Activated CD4-positive, alpha-beta T cell treated with anti-CD3 and anti-CD28 coated beads for 1 hour (primary cell): ENCODE results near the gene PLPP7.
"Not testable (repeated sequence)": the region's sequence is repeated elsewhere in the genome, so short reads cannot be mapped to it uniquely, and the experiment has no call there.

Experiments used
- DNase-seq: peaks from one replicate; pipeline ENCODE4 v3.0.0-alpha.2; 2020

Gene PLPP7

DNA sequence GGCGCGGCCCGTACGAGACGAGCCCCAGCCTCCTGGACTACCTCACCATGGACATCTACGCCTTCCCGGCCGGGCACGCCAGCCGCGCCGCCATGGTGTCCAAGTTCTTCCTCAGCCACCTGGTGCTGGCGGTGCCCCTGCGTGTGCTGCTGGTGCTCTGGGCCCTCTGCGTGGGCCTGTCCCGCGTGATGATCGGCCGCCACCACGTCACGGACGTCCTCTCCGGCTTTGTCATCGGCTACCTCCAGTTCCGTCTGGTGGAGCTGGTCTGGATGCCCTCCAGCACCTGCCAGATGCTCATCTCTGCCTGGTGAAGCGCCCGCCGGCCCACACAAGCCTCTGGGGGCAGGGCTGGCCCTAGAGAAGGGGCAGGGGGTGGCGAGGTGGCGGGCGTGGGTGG, 18.5 kb downstream of the PLPP7 start:
- no peak for DNase-seq

DNA sequence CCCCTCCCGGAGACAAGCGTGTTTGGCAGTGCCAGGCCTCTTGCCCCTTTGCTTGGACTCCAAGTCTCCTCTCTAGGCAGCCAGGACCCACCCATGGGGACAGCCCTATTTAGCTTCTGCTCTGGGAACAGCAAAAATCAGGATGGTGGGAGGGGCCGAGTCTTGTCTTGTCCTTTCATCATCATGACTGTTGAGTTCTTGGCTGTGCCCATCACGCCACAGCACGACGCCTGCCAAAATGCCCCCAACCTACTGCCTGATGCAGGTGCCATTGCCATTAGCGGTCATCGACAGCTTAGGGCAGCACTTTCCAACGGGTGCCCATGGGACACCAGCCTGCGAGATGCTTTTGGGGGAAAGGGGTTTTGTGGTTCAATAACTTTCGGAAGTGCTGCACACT, 18.9 kb downstream of the PLPP7 start:
- no peak for DNase-seq

DNA sequence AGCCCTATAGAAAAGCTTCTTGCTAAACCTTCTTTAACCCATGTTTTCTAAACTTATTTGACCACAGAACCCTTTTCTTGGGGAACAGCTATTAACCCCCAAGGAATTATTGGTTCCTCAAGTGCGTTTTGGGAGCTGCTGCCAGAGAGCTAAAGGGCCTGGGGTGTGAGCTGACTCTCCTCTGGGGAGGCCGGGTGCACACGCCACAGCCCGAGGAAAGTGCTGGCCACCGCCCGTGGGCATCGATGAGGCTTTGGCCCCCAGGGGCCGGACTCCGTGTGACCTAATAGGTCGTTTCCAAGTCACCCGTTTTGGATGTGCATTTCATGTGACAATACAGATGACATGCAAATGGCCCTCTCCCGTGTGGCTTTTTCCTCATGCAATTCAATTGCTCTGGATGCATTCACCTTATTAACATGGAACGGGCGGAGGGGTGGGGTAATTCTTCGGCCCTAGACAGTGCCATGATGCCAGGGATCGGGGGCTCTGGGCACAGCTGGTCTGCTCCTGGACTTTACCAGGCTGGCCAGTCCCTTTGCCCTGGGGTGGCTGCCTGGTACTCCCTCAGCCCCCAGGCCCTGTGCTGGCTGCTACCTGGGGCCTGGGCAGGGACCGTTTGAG, 19.5 kb downstream of the PLPP7 start:
- no peak for DNase-seq

DNA sequence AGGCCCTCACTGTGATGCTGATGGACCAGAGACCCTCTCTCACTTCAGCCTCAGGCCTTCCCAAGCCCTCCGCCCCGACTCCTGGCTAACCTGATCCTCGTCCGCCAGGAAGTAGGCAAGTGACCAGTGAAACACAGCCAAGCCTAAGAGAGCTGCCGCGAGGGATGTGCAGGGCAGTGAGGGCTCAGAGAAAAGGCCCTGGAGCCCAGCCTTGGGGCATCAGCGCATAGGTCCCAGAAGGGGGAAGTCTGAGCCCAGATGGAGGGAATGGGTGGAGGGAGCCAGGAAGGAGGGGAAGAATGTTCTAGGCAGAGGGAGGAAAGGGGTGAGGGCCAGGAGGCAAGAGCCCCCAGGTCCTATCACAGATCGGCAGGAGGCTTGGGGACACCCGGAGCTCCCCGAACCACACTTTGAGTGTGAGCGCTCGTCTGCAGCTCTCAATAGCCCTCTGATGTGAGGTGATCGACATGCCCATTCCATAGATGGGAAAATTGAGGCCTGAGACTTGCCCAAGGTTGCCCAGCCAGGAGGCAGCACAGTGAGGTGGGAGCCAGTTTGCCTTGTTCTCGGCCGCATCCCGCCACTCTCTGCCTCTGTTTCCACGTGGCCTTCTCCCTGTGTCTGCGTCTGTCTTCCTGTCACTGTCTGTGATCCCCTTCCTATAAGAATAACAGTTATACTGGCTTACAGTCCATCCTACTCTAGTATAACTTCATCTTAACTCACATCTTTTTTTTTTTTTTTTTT, 20.2 kb downstream of the PLPP7 start:
- no peak for DNase-seq

DNA sequence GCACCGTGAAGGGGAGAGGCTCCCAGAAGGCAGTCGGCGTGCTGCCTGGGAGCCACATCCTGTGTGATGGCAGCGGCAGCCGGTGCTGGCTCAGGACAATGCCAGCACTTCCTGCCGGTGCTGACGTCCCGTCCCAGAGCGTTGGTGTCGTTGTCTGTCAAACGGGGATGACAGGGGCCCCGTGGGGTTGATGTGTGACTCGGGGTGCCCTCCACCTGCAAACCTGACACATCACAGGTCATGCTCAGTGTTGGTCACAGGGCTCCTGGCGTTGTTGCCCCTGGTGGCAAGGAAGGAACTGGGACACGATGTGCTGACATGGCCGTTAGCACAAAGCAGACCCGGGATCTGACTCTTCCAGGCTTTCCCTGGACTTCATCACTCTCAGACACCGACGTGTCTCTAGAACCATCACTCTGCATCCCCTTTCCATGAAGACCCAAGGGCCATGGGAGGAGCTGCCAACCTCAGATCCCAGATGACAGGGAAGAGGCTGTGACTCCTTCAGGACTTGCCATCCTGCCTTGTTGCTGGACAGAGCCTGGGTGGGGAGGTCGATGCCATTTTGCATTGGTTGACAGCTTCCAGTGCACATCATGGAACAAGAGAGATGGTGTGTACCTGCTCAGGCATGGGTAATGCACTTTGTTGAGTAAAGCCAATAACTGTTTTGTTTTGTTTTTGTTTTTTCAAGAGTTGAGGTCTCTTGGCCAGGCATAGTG, 21.5 kb downstream of the PLPP7 start:
- DNase-seq, result peak; percentile 28

DNA sequence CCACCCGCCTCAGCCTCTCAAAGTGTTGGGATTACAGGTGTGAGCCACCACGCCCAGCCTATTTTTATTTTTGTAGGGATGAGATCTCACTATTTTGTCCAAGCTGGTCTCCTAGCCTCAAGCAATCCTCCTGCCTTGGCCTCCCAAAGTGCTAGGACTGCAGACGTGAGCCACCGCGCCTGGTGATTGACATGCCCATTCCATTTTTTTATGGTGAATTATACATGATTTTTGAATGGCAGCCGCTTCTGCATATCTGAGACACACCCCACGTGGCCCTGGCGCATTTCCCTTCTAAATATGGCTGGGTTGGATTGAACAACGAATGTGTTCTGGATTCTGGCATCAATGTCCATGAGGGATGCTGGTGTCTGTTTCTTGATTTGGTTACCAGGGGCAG, 22.7 kb downstream of the PLPP7 start:
- DNase-seq, result no peak

DNA sequence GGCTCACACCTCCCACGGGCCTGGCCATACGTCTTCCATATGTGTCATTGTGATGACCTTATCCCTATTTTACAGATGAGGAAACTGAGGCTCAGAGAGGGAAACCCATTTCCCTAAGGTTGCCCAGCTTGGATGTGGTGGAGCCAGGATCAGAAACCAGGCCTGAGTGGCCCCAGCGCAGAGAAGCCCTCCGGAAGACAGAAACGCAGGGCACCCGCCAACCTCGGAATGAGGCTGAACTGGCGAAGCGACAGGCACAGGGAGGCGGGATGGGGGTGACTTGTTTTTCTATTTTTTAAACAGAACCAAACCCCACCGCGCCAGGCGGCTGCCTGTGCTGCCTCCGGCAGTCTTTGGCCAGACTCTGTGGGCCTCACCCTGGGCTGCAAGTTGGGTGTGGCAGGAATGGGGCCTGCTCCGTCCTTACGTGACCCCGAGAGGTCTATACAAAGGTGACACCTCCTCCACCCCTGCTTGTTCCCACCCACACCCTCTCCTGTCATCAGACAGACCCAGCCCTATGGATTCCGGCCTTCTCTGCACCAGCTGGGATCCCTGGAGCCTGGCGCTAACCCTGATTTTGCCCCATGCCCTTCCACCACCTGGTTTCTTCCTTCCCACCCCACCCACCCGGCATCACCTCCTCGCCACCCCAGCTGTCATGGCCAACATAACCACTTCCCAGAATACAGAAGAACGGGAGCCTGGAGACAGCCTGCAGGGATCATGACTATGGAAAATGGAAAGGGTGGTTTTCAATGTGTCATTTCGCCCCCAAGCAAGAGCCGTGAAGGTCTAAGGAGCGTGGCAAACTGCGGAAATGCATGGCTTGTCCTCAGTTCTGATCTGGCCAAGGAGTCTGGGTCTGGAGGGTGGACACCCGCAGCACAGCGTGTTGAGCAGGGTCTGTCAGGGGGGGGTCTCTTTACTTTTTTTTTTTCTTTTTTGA, 23.6 kb downstream of the PLPP7 start:
- no peak for DNase-seq

DNA sequence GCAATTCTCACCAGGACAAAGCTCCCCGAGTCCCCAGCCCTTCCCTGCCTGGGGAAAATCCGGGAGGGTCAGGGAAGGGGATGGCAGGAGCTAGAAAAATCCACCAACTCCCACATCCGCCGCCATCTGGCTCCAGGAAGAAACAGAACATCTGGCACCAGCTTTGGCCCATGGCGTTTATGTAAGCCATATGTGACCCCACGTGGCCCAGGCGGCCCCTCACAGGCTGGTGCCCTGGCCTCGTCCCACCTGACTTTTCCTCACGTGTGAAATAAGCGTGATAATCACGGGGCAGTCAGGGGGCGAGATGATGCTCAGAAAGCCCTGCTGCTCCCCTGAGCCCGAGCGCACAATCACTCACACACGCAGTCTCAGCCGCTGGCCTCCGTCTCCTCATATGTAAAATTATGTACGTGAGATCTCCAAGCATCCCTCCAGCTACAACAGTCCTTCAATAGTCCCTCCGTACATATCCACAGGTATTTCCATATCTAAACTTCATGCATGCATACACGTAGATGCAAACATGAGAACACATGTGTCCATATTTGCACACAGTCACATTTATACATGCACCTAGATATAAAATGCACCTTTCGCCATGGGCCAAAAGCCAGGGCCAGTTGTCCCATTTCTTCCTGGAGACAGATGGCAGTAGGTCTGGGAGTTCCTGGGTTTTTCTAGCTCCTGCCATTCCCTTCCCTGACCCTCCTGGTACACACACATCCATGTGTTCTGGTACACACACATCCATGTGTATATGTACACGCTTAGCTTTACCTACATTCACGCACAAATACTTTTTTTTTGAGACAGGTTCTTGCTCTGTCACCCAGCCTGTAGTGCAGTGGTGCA, 28.9 kb downstream of the PLPP7 start:
- DNase-seq, result no peak

DNA sequence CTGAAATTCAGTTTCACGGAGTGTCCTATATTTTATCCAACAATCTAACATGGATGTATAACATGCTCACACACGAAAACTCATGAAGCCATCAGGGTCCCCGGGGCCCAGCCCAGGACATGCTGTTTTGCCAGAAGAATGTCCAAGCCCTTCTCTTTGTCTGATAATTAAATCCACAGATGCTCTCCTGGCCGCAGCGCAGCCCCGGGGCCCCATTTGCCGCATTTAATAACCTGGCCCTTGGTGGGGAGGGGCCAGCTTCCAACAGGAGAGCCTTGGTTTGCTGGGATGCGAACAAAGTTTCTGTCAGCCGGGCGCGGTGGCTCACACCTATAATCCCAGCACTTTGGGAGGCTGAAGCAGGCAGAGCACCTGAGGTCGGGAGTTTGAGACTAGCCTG, 30.0 kb downstream of the PLPP7 start:
- no peak for DNase-seq

DNA sequence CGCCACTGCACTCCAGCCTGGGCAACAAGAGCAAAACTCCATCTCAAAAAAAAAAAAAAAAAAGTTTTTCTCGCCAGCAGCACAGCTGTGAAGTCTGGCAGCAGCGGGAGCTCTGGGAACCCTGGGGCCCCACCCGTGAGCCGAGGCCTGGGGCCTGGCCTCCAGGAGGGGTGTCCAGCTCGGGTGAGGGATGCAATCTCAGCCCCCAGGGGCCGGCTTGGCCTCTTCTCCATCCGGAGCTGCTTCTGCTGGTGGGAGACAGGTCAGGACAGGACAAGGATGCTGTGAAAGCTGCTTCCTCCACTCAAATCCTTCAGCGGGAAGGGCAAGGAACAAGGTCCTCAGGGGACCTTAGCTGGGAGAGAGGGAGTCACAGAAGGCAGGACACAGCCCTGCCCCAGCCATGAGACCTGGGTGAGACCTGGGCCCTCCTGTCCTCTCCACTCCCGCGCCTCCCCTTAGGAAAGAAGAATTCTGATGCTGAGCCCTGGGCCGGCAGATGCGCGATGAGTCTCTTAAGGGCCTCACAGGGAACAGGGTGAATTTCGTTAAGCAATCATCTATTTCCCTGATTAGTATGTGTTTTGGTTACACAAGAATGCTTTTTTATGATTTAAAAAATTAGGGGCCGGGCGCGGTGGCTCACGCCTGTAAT, 30.6 kb downstream of the PLPP7 start:
- DNase-seq, result no peak

DNA sequence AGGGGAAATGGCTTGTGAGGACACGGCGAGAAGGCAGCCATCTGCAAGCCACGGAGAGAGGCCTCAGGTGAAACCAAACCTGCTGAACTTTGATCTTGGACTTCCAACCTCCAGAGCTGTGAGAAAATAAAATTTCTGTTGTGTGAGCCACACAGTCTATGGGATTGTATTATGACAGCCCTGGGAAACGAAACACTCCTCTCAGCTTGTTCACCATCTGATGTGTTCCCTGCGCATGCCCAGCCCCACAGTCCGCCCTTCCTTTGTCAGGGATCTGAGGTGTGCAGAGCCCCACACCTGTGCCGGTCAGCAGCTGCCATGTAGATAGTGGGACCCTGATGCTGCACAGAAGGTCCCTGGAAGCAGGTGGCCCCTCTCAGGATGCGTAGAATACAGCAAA, 34.1 kb downstream of the PLPP7 start:
- DNase-seq, result no peak

DNA sequence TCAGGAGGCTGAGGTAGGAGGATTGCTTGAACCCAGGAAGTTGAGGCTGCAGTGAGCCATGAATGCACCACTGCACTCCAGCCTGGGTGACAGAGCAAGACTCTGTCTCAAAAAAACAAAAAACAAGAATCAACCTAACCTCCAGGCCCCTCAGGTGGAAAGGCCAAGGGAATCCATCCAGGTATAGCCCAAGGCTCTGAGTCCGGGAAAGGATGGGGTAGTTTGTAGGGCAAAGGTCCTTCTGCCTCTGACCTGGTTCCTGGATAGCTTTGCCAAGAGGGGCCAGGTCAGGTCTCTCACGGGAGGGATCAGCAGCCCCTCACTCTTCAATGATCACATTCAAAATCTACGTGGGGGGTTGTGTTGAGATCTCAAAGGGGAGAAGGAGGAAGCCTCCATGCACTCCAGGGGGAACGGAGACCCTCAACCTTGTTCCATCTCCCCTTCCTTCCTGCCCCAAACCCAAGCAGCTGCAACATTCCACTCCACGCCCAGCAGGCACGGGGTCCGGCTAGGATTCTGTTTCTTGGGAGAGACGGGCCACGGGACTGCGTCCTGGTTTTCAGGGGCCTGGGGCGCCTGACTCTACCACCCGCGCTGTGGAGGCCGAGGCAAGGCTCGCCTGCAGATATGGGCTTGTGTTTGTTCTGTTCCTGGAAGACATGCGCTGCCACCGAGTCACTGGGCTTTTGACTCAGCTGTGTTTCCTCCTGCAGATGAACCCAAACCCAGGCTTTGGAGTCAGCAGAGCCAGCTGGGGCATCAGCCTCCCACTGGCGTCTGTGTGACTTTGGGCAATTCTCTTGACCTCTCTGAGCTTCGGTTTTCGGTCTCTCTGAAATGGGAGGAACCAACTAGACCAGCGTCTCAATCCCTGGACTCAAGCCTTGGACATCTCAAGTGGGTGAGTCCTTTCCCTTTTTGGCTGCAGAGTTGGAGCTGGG, 35.5 kb downstream of the PLPP7 start:
- no peak for DNase-seq

DNA sequence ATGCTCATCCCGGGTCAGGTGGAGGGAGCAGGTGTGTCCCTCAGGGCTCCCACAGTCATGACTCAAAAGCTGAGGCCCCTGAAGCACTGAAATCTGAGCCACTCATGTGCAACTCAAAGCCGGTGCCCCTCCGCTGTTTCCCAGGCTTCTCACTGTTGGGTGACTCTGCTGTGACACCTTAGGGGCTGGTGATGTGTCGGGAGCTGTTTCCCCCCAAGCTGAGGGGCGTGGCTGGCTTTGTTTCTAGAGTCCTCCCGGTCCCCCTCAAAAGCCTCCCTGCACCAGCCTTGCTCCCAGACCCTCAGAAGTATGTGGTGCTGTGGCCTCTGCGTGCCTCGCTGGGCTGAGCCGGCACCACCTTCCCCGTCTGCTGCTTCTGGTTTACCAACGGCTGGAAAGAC, 39.7 kb downstream of the PLPP7 start:
- DNase-seq, result no peak

DNA sequence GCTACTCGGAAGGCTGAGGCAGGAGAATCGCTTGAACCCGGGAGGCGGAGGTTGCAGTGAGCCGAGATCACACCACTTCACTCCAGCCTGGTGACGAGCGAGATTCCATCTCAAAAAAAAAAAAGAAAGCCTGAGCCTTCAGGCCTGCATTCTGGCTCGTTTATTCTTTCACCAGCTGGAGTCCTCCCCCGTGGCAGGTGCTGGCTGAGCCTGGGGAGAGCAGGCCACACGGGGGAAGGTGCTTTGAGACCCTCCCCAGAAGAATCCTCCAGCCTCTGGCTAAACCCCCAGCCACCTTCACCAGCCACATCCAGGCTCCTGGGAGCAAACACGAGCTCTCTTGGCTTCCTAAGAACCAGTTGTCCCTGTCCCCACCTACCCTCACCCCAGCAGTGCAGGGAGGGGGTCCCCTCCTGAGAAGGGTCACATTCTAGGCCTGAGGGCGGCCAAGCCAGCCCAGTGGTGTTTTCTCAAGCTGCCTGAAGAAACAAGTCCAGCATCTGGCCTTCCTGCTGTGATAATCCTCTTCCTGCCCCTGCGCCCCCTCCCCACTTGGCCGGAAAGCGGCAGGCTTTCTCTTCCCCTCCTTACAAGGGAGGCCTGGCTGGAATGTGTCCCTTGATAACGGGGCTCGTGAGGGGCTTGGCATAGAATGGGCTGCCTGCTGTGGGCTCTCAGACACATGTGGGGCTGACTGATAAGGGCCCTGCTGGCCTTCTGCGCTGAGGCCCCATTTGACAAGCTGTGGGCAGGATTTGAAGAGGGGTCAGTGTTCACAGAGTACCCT, 41.5 kb downstream of the PLPP7 start:
- DNase-seq, result no peak

DNA sequence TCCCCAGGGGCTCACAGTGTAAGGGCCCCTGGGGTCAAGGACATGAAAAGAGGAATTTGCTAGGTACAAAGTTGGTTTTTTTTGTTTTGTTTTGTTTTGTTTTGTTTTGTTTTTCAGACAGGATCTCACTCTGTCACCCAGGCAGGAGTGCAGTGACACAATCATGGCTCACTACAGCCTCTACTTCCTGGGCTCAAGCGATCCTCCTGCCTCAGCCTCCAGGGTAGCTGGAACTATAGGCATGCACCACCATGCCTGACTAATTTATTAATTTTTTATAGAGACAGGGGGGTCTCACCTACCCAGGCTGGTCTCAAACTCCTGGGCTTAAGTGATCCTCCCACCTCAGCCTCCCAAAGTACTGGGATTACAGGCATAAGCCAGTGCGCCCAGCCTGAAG, 42.5 kb downstream of the PLPP7 start:
- not testable (repeated sequence) for DNase-seq

DNA sequence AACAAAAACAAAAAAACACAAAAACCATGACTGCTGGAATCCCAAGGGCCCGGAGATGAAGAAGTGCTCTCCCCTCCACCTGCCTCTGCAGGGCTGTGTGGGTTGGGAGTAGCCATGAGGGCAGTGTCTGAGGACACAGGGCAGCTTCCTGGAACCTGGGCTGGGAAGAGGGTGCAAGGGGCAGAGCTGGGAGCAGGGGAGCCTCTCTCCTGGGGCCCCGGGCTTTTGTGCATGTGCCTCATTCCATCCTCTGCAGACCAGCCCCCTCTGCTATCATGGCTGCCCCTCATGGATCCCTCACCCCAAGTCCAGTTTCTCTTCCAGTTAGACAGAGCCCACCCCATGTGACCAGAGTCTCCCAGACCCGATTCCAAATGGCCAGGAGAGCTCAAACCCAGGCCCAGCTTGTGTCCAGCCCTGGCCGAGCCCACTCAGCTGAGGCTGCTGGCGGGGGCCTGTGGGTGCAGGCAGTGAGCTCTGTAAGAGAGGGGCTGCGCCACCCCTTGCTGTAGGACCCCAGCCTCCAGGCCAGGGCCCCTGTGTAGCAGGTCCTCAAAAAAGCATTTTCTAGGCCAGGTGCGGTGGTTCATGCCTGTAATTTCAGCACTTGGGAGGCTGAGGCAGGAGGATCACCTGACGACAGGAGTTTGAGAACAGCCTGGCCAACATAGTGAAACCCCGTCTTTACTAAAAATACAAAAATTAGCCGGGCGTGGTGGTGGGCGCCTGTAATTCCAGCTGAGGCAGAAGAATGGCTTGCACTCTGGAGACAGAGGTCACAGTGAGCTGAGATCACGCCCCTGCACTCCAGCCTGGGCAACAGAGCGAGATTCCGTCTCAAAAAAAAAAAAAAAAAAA, 44.5 kb downstream of the PLPP7 start:
- DNase-seq, result no peak

DNA sequence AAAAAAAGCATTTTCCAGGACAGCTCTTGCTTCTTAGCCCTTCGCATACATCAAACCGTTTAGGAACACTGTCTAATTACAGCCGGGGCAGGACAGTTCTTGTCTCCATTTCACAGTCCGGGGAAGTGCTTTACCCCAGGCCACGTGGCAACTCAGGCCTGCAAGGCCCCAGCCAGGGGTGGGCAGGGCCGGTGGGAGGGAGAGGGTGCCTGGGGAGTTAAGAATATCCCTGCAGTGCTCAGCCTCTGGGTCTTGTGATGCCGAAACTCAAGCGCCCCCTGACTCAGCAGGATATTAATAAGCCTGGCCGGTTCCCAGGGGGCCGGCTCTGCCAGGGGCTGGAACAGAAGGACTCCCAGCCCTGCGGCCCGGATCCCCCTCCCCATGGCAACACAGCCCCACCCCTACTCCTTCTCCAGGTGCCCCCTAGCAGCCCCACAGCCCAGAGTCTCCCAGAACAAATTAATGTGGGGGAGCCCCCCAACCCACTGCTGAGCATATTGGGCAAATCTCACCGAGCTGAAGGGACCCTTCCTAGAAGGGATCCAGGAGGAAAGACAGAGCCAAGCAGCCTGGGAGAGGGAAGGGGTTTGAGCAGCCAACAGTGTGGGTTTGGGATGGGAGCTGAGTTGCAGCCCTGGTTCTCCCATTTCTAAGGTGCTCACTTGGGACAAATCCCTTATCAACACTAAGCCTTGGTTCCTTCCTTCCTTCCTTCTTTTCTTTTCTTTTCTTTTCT, 45.3 kb downstream of the PLPP7 start:
- no peak for DNase-seq

DNA sequence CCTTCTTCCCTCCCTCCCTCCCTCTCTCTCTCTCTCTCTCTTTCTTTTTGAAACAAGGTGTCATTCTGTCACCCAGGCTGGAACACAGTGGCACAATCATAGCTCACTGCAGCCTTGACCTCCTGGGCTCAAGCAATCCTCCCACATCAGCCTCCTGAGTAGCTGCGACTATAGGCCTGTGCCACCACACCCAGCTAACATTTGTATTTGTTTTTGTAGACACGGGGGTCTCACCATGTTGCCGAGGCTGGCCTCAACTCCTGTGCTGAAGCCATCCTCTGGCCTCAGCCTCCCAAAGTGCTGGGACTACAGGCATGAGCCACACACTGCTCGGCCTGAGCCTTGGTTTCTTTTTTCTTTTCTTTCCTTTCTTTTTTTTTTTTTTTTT, 45.8 kb downstream of the PLPP7 start:
- no peak for DNase-seq
